GM19240 (cell line): ENCODE measurements around the gene SIGLEC10.

Experiments used
- DNase-seq: peaks from one replicate; pipeline ENCODE4 v3.0.0; 2011; ENCODE audit warnings: low spot score; ENCODE audit not compliant: insufficient read length

The SIGLEC10 gene

GRCh38 chr19:51394050-51394836 is 23.2 kb downstream of the SIGLEC10 start:
- peak; percentile 89 for DNase-seq

GRCh38 chr19:51392701-51393100 is 24.7 kb downstream of the SIGLEC10 start:
- DNase-seq, result no peak

DNA sequence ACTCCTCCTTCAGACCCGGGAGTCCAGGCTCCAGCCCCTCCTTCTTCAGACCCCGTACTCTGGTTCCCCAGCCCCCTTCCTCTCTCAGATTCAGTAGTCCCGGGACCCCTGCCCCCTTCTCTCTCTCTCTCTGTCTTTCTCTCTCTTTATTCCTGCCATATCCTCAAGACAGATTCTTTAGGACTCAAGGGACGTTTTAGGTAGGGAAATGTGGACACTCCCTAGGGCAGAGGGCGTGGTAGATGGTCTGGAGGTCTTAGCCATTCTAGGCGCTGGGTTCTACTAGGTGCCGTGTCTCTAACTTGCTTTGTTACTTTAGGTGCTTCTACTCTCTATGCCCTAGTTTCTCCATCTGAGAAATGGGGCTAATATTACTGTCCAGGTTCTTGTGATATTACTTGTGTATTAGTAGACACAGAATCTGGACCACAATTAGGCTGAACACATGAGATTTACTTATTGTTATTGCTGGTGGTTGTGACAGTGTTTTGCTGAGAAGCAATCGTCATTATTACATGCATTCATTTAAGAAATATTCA is 26.3 kb downstream of the SIGLEC10 start:
- no peak for DNase-seq

- DNase-seq, result no peak
These were observed 28.3 kb downstream of the SIGLEC10 start for GRCh38 chr19:51389143-51389542.

GRCh38 chr19:51387924-51388389 is 29.5 kb downstream of the SIGLEC10 start, which contains the start of gene LIM2:
Gene LIM2, minus strand, starts transcription at chr19:51387974. Its CDS starts 531 bp downstream, at chr19:51387443.
- no peak for DNase-seq

- DNase-seq, result no peak
These were observed 30.4 kb downstream of the SIGLEC10 start for GRCh38 chr19:51386882-51387520.

DNA sequence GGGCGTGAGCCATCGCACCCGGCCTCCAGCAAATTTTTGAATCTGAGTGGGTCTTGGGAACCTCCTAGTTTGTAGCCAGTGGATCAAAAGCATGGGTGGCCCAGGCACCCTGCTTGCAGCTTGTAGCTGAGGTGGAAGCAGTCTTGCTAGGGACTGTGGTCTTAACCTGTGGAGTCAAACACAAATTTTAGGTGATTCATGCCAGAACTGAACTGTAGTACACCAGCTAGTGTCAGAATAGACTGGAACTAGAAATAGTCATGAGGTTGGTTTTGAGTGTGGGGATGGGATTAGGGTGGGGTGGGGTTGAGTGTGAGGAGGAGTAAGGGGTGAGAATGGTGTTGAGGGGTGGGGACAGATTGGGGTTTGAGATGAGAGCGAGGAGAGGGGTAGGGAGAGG is 35.4 kb downstream of the SIGLEC10 start:
- DNase-seq, result no peak

GRCh38 chr19:51380379-51380778 is 37.1 kb downstream of the SIGLEC10 start:
- no peak for DNase-seq

DNA sequence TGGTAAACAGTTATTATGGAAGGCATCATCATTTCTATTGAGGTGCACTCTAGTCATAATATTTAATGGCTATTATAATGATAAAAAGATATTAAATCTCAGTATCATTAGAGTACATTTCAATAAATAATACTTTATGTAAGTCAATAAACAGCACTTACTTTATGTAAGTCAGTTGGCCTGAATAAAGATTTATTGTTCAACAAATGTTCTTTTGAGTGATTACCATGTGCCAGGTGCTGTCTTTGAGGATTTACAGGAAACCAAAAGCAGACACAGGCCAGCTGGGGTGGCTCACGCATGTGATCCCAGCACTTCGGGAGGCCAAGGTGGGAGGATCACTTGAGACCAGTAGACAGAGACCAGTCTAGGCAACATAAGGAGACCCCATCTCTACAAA is 40.0 kb downstream of the SIGLEC10 start:
- no peak for DNase-seq

- DNase-seq, result peak; percentile 41
These were observed 41.8 kb downstream of the SIGLEC10 start for GRCh38 chr19:51375504-51376221.

GRCh38 chr19:51372649-51373504 is 44.6 kb downstream of the SIGLEC10 start, which contains the start of gene NKG7:
Gene NKG7, minus strand, starts transcription at chr19:51372654. Its CDS starts 119 bp downstream, at chr19:51372535.
- peak; percentile 26 for DNase-seq

DNA sequence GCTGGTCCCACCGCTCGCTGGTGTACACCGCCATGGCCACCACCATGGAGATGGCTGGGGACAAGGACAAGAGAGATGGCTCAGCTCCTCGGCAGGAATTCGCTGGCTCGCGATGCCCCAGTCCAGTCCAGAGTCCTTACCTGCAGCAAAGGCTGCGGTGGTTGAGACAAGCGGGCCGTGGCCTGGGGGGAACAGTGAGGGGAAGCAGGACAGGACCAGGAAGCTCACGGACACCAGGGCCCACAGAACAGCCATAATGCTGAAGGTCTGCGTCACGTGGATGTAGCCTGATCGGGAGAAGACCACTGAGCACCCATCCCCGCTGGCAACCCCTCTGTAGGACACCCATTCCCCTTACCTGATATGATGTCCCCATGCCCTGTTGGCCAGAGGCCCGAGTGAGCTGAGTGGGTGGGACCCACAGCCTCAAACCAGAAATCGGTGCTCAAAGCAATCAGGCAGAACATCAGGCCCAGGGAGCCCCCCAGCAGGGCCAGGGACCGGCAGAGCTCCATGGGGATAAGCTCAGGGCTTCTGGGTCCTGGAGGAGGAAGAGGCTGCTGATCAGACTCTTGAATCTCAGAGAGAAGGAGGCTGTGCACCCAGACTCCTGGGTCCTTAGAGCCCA is 45.3 kb downstream of the SIGLEC10 start:
- no peak for DNase-seq

GRCh38 chr19:51371186-51371690 is 46.2 kb downstream of the SIGLEC10 start:
- DNase-seq, result no peak

DNA sequence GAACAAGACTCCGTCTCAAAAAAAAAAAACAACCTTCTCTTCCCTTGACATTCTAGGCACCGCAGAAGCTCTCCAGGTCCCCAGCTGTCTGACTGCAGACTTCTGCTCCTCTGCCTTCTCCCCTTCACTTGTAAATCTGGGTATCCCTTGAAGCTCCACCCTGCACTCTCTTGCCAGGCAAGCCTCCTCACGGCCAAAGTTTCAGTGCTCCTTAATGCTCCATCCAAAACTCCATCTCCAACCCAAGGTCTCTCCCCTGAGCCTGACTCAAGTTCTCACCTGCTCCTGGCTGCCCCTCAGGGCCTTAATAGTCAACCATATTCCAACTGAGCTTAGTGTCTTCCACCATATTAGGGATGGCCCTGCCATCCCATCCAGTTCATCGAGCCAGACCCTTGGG is 47.2 kb downstream of the SIGLEC10 start:
- no peak for DNase-seq

GRCh38 chr19:51368366-51369282 is 48.8 kb downstream of the SIGLEC10 start, which contains the start of gene CLDND2:
Gene CLDND2, minus strand, starts transcription at chr19:51369003. Its CDS starts 426 bp downstream, at chr19:51368577.
- DNase-seq, result no peak

DNA sequence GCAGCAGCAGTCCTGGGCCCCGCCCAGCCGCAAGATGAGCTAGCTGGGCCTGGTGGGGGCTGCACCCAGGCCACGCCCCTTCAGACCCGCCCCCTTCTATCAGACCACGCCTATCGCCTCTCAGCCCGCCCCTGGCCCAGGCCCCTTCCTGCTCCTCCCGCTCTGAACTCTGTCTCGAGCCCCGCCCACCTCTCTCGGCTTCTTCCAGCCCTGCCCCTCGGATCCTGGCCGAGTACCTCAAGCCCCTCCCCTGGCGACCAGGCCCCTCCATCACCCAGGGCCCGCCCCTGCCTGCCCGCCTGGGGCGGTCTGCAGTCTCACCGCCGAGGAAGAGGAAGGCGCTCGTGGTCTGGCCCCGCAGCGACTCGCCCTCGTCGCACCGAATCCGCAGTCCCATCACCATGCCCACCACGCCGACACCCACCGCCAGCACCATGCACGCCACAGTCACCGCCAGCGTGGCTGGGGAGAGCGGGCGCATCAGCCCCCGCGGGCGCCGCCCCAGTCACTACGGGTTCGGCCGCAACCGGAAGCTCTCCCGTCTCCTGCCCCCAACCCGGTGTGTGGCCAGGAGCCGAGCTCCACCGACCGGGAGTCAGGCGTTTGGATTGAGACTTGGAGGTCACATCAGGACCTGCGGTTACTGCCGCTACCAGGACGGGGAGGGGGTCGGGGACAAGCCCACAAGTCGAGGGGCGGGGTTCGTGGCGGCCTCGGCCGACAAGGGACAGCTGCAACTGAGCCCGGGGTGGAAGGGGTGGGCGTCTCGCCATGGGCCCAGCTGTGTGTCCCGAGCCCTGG is 49.7 kb downstream of the SIGLEC10 start:
- DNase-seq, result peak; percentile 87

GRCh38 chr19:51367255-51367564 is 50.2 kb downstream of the SIGLEC10 start:
- no peak for DNase-seq
